HT1080 (cell line): ENCODE measurements around the gene DCUN1D3. TPM values are rescaled to one million over a fixed set of nuclear protein-coding genes. Genes with fewer than 3 reads are reported as not detected.
"Not testable (repeated sequence)": the region's sequence is repeated elsewhere in the genome, so short reads cannot be mapped to it uniquely, and the experiment has no call there.

Source experiments
- DNase-seq: peaks from one replicate; pipeline ENCODE4 v3.0.0-alpha.2; 2015; ENCODE audit warnings: low read depth
- polyA plus RNA-seq, 2 experiments: library from polyadenylated mRNA; depleted of rRNA; stranded (reverse); fragments of >200 nt; gene quantifications; 2 replicates each; pipeline ENCODE4 v1.2.3, GENCODE V29; 2015
- total RNA-seq: library from RNA; depleted of rRNA; stranded (reverse); fragments of >200 nt; shearing (Covaris generic); gene quantifications from 2 replicates; pipeline ENCODE4 v1.2.3, GENCODE V29; 2014; rRNA removed

DCUN1D3 gene, protein sequence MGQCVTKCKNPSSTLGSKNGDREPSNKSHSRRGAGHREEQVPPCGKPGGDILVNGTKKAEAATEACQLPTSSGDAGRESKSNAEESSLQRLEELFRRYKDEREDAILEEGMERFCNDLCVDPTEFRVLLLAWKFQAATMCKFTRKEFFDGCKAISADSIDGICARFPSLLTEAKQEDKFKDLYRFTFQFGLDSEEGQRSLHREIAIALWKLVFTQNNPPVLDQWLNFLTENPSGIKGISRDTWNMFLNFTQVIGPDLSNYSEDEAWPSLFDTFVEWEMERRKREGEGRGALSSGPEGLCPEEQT
- total RNA-seq: 7.5 and 10.6 TPM in 2 replicates
- polyA plus RNA-seq (2015; cell fraction: cytosol; rRNA removed): 9.4 and 10.7 TPM in 2 replicates
- polyA plus RNA-seq (2015; cell fraction: nucleus; rRNA removed): 12.4 and 12.7 TPM in 2 replicates

DNA sequence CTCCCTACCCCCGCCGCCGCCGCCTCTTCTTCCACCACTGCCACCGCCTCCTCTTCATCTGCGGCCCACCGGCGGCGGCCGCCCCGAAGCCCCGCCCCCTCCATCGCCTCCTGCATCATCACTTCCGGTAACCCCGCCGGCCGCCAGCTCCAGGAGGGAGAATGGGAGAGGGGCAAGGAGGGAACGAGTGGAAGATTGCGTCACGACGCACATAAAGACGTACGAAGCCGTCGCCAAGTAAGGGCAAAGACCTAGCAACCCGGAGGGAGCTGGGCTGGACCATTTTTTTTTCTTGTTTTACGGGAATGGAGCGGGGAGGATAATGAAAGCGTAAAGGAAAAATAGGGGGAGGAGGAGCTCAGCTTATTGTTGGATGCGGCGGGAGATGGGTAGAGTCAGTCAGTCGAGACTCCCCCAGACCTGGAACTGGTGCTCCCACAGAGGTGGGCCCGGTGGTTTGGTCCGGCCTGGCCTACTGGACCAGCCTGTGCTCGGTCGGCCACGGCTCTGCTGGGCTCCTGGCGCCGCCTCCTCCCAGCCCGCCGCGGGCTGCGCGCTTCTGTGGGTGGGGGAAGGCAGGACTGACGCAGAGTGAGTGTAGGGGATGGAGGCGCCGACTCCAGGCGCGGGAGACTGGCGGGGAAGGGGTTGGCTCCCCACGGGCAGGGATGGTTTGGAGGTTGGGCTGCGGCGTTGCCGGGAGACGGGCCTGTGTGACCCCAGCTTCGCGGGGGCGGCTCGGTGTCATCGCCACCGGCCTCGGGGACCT, at the start of gene DCUN1D3, which contains the start of gene LYRM1:
TSS of gene DCUN1D3 (minus strand) at position 60 of the 769 bp plus-strand sequence. CDS start 37,820 bp downstream, outside the sequence.
TSS of gene LYRM1 (plus strand) at position 473 of the 769 bp plus-strand sequence. CDS start 14,785 bp downstream, outside the sequence.
- peak; percentile 98 for DNase-seq

DNA sequence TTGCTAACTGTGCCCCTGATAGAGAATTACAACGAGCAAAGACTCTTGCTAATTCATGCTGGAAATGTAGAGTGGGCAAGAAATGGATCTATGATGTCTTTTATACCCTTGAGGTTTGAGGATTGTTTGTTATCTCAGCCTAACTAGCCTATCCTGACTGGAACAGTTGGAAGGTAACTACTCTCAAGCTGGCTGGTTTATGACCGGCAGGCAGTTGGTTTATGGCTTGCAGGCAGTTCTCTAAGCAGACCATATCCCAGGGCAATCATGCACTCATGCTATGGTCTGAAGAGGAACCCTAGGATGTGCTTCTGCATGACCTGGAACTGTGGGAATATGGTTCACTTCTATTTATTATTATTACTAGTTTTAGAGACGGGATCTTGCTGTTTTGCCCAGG, 49.5 kb upstream of the DCUN1D3 start:
- no peak for DNase-seq

DNA sequence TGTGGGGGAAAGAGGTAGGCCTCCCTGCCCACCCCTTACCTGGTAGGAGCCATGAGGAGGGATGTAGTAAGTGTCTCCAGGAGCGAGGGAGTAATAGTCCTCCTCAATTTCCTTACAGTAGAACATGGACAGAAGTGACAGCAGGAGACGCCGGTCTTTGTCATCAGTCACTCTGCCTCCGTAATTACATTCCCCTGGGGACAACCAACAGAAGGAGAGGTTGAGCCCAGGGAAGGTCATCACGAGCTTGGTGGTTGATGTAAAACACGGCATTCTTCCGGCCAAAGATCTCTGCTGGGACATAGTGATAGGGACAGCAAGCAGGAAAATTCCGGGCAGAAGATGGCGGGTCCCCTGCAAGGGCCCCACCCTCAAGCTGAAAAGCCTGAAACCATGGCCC, 48.3 kb upstream of the DCUN1D3 start:
- DNase-seq: no peak

DNA sequence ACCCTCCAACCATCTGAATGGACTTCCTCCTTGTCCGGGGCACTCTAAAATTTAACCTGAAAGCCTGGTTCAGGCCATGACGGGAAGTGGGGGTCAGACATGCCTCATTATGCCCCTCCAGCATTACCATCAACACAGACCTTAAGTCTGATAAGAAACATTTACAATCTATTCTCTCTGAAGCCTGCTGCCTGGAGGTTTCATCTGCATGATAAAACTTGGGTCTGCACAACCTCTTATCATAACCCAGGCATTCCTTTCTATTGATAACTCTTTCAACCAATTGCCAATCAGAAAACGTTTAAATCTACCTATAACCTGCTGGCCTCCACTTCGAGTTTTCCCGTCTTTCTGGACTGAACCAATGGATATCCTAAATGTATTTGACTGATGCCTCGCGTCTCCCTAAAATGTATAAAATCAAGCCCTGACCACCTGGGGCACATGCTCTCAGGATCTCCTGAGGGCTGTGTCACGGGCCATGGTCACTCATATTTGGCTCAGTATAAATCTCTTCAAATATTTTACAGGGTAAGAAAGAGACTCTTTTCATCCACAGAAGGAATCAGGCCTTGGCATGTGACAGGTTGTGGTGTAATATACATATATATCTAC, 46.0 kb upstream of the DCUN1D3 start:
- no peak for DNase-seq

DNA sequence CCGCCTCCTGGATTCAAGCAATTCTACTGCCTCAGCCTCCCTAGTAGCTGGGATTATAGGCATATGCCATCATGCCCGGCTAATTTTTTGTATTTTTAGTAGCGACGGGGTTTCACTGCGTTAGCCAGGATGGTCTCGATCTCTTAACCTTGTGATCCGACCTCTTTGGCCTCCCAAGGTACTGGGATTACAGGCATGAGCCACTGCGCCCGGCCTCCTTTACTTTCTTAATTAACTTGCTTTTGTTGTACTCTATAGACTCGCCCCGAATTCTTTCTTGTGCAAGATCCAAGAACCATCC, 45.4 kb upstream of the DCUN1D3 start:
- not testable (repeated sequence) for DNase-seq

DNA sequence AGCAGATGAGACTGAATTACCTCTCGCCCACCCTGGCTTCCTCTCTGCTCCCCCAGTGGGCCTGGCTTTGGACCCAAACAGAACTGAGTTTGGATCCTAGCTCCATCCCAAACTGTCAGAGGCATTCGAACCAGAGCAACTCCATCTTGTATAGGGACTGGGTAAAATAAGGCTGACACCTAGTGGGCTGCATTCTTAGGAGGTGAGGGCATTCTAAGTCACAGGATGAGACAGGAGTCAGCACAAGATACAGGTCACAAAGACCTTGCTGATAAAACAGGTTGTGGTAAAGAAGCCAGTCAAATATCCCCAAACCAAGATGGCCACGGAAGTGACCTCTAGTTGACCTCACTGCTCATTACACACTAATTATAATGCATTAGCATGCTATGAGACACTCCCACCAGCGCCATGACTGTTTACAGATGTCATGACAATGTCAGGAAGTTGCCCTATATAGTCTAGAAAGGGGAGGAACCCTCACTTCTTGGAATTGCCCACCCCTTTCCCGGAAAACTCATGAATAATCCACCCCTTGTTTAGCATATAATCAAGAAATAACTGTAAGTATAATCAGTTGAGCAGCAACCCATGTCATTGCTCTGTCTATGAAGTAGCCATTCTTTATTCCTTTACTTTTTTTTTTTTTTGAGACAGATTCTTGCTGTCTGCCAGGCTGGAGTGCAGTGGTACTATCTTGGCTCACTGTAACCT, 44.9 kb upstream of the DCUN1D3 start:
- DNase-seq: peak; percentile 35

DNA sequence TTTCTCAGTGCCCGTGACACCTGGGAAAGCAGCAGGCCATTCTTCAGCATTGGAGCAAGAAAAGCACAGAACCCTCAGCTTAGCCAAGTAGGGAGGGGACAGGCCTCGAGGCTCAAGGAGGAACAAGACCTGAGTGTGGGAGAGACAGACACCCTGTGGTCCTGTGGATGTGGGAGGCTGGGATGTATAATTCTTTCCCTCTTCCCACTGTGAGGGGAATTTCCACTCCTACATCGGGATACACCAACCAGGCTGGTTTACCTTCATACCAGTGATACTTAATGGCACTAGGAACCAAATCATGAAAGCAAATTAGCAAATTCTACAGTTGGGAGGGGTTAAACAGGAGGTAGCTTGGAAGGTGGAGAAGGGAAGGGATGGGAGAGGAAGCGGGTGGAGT, 42.1 kb upstream of the DCUN1D3 start:
- DNase-seq: no peak

DNA sequence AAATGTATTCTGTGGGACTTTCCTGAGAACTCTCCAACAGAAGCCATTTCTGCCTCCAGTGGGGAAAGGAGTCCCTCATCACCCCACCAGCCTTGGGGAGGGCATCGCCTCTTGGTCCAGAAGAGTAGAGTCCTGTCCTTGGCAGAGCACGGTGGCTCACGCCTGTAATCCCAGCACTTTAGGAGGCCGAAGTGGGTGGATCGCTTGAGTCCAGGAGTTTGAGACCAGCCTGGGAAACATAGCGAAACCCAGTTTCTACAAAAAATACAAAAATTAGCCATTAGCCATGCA, 41.4 kb upstream of the DCUN1D3 start:
- no peak for DNase-seq

DNA sequence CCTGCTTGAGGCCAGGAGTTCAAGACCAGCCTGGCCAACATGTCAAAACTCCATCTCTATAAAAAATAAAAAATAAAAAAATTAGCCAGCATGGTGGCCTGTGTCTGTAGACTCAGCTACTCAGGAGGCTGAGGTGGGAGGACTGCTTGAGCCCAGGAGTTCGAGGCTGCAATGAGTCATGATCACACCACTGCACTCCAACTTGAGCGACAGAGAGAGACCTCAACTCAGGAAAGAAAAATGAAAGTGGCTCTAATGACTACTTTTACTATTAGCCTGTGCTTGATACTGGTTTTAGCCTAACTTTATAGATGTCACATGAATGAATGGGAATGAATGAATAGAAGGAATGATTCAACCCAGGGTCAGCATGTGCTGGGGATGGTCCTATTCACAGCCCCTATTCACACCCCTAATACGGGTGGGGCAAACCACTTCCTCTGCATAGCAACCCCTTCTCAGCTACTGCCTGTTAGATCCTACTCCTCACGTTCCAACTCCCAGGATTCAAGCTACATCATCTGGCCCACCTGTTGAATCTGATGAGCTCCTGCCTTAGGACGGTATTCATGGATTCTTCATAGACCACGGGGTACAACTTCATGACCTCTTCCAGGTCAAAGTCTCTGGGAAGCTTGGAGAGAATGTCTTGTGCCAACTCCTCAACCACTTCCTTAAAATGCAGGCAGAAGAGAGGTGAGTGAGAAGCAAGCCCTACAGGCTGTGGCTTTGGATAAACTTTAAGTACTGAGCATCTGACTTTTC, 40.9 kb upstream of the DCUN1D3 start:
- DNase-seq: peak; percentile 33

DNA sequence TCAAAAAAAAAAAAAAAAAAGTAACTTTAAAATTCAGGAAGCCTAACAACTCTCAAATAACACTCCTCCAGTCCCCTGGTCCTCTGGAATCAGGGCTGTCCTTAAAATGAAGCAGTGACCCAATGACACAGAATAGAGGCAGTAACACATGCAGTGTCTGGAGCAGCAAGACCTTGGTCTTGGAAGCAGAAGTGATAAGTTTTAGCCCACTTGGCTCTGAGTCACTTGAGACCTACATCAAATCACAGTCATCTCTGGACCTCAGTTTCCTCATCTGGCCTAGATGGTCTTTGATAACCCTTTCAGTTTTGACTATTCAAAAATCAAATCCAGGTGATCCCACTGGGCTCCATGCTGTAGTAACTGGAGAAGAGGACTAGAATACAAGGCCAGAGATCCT, 39.5 kb upstream of the DCUN1D3 start:
- no peak for DNase-seq

DNA sequence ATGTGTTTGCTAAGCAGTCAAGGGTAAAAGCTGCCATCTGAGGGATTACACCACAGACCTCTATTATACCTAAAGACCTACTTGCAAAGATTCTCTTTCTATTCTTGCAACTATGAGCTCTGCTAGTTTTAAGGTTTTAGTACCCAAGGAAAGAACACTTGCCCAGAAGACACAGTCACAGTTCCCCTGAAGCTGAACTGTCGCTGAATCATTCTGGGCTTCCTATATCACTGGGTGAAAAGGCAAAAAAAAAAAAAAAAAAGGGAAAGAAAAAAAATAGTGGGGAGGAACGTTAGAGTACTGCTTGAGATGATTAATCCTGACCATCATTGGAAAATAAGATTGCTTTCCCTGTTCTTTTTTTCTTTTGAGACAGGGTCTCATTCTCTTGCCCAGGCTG, 38.3 kb upstream of the DCUN1D3 start:
- DNase-seq: peak; percentile 81

DNA sequence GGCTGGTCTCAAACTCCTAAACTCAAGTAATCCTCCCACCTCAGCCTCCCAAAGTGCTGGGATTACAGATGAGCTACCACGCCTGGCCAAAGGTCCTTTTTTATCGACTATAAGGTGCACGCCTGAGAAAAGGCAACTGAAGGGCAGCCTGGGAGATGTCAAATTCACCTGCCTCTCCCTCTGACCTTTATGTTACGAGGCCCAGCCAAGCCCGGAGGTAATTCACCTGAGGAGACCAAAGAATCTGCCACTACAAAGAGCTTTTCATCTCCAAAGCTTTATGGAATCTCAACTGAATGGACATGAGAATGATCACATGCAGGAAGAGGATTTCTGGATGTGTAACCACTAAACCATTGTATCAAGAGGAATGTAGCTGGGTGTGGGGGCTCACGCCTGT, 37.6 kb upstream of the DCUN1D3 start:
- DNase-seq: peak; percentile 9

DNA sequence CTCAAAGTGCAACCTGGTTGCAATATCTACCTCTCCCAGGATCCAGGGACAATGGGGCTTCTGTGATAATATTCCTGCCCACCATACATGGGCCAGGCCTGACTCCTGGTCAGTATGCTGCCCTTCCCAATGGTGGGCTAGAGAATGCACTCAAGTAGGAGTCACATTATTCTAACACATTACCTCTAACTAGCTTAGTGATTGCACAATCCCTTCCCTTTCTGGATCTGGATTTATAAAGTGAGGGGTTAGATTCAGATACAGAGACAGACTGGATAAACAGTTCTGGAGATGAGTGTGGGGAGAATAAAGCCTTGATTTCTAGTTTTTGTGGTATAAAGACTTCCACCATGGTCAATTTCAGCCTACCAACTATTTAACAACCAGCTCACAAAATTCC, 33.4 kb upstream of the DCUN1D3 start:
- DNase-seq: no peak

DNA sequence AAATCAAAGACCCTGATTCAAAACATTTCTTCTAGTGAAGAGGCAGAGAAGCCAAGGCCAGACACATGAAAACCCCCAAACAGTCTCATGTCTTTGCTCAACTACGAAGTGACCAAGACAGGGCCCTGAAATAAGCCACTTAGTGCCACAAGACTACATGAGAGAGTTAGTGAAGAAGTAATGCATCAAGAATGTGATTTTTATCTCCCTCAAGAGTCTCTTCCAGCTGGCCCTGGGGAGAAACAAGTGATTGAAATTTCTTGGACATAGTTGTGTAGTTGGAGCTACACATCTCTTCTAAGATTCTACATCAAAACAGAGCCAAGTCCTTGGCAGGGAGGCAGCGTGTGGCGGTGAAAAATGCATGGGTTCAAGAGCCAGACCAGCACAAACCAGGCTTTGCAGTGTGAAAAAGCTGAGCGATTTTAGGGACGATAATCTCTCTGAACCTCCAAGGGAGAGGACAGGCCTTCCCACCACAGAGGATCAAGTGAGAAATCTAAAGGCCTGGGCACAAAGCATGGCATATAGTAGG, 31.0 kb upstream of the DCUN1D3 start:
- DNase-seq: no peak

DNA sequence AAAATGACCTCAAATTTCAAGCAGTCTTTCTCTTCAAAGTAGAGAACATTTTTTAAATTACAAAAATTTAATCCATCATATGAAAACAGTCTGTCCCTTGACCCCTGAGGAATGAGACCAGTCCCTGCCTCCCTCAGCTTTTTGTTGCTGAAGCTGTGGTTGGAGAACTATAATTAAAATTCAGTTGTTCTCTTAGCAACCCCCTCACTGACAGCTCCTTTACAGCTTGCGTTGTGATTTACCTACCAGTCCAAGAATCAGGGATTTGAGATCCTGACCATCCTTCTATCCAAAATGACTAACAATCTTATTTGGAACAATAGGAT, 30.2 kb upstream of the DCUN1D3 start:
- no peak for DNase-seq

DNA sequence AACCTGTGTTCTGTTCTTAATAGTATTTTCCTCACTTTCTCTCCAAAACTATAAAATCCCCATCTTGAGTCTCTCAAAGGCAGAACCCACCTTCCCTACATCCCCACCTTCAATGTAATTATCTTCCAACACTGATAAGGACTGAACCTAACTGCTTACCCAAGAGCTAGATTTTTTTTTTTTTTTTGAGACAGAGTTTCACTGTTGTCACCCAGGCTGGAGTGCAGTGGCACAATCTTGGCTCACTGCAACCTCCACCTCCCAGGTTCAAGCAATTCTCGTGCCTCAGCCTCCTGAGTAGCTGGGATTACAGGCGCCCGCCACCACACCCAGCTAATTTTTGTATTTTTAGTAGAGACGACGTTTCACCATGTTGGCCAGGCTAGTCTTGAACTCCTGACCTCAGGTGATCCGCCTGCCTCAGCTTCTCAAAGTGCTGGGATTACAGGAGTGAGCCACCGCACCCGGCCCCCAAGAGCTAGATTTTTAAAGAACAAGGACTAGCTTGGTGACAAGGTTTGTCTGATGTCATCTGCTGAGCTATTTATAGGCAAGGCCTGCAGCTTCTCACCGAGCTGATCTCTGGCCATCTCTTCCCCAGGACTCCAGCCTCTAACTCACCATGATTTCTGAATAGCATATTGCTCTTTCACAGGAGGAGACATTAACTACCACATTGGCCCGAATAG, 29.7 kb upstream of the DCUN1D3 start:
- not testable (repeated sequence) for DNase-seq

DNA sequence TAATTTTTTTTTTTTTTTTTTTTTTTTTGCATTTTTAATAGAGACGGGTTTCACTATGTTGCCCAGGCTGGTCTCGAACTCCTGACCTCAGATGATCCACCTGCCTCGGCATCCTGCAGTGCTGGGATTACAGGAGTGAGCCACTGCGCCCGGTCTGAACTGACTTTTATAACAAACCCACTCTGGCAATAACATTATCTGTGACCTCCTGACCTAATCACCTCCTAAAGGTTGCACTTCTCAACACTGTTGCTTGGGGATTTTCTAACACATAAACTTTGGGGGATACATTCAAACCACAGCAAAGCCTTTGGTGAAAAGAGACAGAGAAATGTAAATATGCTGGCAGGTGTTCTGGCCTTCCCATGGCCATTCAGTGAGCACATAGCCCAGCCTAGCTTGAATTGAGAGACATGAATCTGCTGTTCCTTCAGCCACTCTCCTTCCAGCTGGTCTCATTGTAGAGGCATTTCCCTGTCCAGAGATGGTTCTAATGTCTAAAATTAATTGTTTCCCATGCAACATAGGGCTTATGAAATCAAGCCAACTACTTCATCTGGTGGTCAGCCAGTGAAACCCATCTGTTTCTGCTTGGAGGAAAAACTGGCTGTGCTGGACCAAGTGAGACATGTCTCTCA, 28.7 kb upstream of the DCUN1D3 start:
- no peak for DNase-seq

DNA sequence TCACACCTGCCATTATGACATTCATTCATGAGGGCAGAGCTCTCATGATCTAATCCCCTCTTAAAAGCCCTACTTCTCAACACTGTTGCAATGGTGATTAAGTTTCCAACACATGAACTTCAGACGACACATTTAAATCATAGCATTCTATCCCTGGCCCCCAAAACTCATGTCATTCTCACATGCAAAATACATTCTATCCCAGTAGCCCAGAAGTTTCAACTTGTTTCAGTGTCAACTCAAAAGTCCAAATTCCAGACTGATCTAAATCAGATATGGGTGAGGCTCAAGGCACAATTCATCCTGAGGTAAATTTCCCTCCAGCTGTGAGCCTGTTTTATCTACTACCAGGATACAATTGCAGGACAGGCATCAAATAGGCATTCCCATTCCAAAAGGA, 25.6 kb upstream of the DCUN1D3 start:
- no peak for DNase-seq

DNA sequence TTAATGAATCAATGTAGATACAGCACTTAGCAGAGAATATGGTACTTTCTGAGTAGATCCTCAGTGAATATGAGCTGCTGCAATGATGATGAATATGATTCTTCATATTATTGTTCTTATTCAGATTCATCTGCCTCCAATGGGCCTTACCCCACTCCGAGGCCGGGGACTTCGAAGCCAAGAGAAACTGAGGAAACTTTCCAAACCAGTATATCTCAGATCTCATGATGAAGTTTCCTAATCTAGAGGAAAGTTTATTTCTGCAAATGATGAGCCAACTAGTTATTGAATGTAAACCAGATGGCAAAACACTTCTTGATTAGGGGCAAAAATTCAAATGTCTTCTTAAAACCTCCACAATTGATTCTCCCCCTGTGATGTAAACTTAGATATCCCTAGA, 23.7 kb upstream of the DCUN1D3 start:
- DNase-seq: no peak

DNA sequence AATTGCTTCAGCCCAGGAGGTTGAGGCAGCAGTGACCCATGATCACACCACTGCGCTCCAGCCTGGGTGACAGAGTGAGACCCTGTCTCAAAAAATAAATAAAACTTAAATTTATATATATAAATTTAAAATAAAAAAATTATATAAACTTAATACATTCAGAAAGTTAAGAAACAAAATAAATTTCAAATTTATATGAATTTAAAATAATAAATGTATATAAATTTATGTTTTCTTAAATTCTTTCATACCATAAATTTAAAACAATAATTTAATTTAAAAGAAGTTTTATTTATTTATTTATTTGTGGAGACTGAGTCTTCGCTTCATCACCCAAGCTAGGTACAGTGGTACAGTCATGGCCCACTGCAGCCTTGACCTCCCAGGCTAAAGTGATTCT, 20.6 kb upstream of the DCUN1D3 start:
- no peak for DNase-seq
